BE2C (cell line): Measurements from ENCODE around the gene LIN9.
"Not testable (repeated sequence)": the region's sequence is repeated elsewhere in the genome, so short reads cannot be mapped to it uniquely, and the experiment has no call there.

Source experiments
- DNase-seq: peaks from one replicate; pipeline ENCODE4 v3.0.0-alpha.2; 2020
- H3K27me3 ChIP-seq: fragments of 250-450 bp; sonication (Bioruptor Pico); 2 replicates; pipeline ENCODE4 v1.5.1; 2020; ENCODE audit warnings: mild to moderate bottlenecking
- H3K36me3 ChIP-seq: fragments of 250-450 bp; sonication (Bioruptor Pico); 2 replicates; pipeline ENCODE4 v1.5.1; 2020; ENCODE audit warnings: mild to moderate bottlenecking
- H3K4me1 ChIP-seq: fragments of 250-450 bp; sonication (Bioruptor Pico); 2 replicates; pipeline ENCODE4 v1.5.1; 2020
- H3K4me3 ChIP-seq: 2 replicates; pipeline ENCODE4 v1.5.1; 2011; ENCODE audit warnings: low read depth, low read length
- H3K9me3 ChIP-seq: fragments of 250-450 bp; sonication (Bioruptor Pico); 2 replicates; pipeline ENCODE4 v1.5.1; 2020
- TF ChIP-seq, protein P1 (sequence below): IDR thresholded peaks from 2 replicates; pipeline ENCODE4 v1.5.1; 2012; ENCODE audit warnings: mild to moderate bottlenecking, low read depth, low read length

Gene LIN9

DNA sequence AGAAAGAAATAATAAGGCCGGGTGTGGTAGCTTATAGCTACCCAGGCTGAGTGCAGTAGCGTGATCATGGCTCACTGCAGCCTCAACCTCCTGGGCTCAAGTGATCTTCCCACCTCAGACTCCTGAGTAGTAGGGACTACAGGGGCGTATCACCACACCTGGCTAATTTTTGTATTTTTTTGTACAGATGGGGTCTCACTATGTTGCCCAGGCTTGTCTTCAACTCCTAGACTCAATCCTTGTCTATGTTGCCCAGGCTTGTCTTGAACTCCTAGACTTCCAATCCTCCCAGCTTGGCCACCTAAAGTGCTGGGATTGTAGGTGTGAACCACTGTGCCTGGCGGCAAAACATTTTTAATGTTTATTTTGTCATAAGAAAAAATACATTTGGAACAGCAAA, 55.0 kb downstream of the LIN9 start:
- Histone ChIP-seq H3K9me3 (no peaks in the 10 kb centered on the region), H3K4me1 (peaks cover 13% of the 10 kb centered on the region), H3K4me3 (no peak overlapping the region), H3K36me3 (peaks cover 4% of the 10 kb centered on the region; the same call in 1 of the 2 replicates), H3K27me3 (no peaks in the 10 kb centered on the region)
- TF ChIP-seq, protein P1, sequence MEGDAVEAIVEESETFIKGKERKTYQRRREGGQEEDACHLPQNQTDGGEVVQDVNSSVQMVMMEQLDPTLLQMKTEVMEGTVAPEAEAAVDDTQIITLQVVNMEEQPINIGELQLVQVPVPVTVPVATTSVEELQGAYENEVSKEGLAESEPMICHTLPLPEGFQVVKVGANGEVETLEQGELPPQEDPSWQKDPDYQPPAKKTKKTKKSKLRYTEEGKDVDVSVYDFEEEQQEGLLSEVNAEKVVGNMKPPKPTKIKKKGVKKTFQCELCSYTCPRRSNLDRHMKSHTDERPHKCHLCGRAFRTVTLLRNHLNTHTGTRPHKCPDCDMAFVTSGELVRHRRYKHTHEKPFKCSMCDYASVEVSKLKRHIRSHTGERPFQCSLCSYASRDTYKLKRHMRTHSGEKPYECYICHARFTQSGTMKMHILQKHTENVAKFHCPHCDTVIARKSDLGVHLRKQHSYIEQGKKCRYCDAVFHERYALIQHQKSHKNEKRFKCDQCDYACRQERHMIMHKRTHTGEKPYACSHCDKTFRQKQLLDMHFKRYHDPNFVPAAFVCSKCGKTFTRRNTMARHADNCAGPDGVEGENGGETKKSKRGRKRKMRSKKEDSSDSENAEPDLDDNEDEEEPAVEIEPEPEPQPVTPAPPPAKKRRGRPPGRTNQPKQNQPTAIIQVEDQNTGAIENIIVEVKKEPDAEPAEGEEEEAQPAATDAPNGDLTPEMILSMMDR: no peak
- no peak for DNase-seq

DNA sequence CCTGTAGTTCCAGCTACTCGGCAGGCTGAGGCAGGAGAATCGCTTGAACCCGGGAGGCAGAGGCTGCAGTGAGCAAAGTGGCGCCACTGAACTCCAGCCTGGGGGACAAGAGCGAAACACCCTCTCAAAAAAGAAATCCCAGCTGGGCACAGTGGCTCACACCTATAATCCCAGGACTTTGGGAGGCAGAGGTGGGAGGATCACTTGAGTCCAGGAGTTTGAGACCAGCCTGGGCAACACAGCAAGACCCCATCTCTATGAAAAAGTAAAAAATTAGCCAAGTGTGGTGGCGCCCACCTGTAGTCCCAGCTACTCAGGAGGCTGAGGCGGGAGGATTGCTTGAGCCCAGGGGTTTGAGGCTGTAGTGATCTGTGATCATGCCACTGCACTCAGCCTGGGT, 56.1 kb downstream of the LIN9 start:
- H3K9me3 ChIP-seq, H3K36me3 ChIP-seq, H3K27me3 ChIP-seq, H3K4me3 ChIP-seq, DNase-seq: not testable (repeated sequence)
- H3K4me1 ChIP-seq: peaks cover 19% of the 10 kb centered on the region

- TF ChIP-seq, protein P1: no peak
- Histone ChIP-seq H3K9me3 (no peaks in the 10 kb centered on the region), H3K27me3 (no peaks in the 10 kb centered on the region), H3K36me3 (0 out of 2 replicates have a peak, but pooled peaks cover 4% of the 10 kb centered on the region), H3K4me3 (no peak overlapping the region), H3K4me1 (peaks cover 19% of the 10 kb centered on the region)
- no peak for DNase-seq
Observed at GRCh38 chr1:226250511-226250910, 58.5 kb downstream of the LIN9 start.

GRCh38 chr1:226248796-226249195, 60.2 kb downstream of the LIN9 start:
- Histone ChIP-seq H3K4me3 (no peak overlapping the region), H3K9me3 (no peaks in the 10 kb centered on the region), H3K36me3 (peaks cover 11% of the 10 kb centered on the region; the same call in 1 of the 2 replicates), H3K4me1 (peaks cover 19% of the 10 kb centered on the region), H3K27me3 (no peaks in the 10 kb centered on the region)
- TF ChIP-seq, protein P1: no peak
- no peak for DNase-seq

DNA sequence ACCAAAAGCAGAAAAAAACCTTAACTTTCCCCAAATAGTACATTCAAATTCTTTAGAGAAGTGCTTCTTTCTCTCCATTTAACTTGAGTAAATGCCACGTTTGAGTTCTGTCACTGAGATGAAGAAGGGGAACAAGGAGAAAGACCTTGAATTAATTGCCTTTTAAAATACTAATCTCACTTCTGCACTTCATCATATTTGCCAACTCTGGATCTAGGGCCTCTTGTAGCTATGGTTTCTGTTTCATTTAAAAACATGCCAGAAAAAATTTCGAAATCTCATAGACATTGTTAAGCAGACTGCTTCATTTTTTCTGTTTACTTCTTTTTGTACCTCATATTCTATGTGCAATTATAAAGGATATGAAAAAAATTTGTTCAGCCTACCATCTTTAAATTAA, 60.9 kb downstream of the LIN9 start:
- TF ChIP-seq, protein P1: no peak
- no peak for DNase-seq
- Histone ChIP-seq H3K9me3 (no peaks in the 10 kb centered on the region), H3K4me1 (peaks cover 19% of the 10 kb centered on the region), H3K36me3 (peaks cover 11% of the 10 kb centered on the region; the same call in 1 of the 2 replicates), H3K4me3 (no peak overlapping the region), H3K27me3 (no peaks in the 10 kb centered on the region)

DNA sequence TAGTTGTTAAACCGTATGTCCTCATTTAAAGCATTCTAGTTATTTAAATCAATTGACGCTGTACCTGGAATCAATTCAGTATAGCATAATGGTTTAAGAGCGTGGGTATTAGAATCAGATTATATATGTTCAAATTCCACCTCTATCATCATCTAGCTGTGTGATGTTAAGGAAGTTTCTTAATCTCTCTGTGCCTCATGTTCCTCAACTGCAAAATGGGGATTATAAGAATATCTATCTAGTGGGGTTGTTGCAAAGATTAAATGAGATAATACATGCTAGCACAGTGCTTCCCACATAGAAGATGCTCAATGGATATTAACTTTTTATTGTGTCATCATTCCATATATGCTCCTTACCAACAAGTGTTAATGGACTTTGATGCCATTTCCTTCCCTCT, 69.5 kb downstream of the LIN9 start:
- TF ChIP-seq, protein P1: no peak
- Histone ChIP-seq H3K27me3 (no peaks in the 10 kb centered on the region), H3K4me1 (0 out of 2 replicates have a peak, but pooled peaks cover 3% of the 10 kb centered on the region), H3K36me3 (peaks cover 26% of the 10 kb centered on the region), H3K9me3 (no peaks in the 10 kb centered on the region), H3K4me3 (no peak overlapping the region)
- no peak for DNase-seq

DNA sequence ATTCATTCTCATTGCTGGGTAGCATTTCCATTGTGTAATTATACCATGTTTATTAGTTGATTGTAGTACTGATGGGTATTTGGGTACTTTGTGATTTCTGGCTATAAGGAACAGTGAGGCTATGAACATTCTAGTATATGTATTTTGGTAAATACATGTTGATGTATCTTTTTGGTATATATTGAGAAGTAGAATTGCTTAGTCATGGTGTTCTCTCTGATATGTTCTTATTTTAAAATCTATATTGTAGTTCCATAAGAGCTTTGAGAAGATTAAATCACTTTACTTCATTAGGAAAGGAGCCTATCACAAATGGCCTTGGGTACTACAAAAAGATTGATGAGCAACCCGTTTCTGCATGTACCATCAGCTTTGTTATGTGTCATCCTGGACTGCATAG, 72.1 kb downstream of the LIN9 start:
- DNase-seq: no peak
- Histone ChIP-seq H3K36me3 (peaks cover 32% of the 10 kb centered on the region), H3K9me3 (no peaks in the 10 kb centered on the region), H3K4me1 (0 out of 2 replicates have a peak, but pooled peaks cover 3% of the 10 kb centered on the region), H3K27me3 (no peaks in the 10 kb centered on the region), H3K4me3 (no peak overlapping the region)
- TF ChIP-seq, protein P1: no peak
